ENCODE results near the gene HNRNPAB.

The HNRNPAB gene

DNA sequence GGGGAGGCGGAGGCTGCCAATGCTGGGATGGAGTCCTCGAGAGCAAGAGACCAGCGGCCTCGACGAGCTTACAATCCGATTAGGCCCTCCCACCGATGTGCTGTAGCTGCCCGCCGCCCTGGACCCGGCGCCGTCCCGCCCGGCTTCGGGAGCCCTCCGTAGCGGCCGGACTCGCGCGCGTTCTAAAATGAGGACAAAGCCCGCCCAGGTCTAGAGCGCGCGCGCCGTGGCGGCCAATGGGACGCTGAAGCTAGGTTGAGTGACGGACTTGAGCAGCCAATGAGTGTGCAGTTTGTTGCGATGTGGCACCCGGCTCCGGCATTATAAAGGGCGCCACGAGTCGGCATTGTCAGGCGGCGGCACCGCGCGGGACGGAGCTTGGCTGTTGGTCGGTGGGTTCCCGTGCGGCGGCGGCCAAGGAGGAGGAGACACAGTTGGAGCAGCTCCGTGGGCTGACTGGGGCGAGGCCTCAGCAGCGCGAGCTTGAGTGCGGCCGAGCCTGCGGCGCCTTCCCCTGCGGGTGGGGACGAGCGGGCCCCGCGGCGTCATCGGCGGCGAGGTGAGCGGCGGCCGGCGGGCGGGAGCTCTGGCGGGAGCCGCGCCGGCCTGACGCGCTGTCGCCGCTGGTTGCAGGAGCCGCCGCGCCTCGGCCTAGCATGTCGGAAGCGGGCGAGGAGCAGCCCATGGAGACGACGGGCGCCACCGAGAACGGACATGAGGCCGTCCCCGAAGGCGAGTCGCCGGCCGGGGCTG lies at the start of gene HNRNPAB:
TSS of gene HNRNPAB (plus strand) at position 352 of the 753 bp plus-strand sequence. CDS start at position 657, 305 bp downstream.
- peak; percentile 95 for DNase-seq (ENCODE audit: low spot score)
- H3K9me3 Mint-ChIP-seq: no peaks in the 10 kb centered on the region
- H3K27ac Mint-ChIP-seq: peak within 1 kb of the TSS; percentile 99
- peaks cover 42% of the 10 kb centered on the region for H3K36me3 Mint-ChIP-seq (ENCODE audit: low read depth)
- peaks cover 2% of the 10 kb centered on the region for H3K27me3 Mint-ChIP-seq (ENCODE audit: low read depth)
- peak within 1 kb of the TSS; percentile 99 for H3K4me3 Mint-ChIP-seq
- H3K4me1 Mint-ChIP-seq (ENCODE audit: low read depth): peaks cover 26% of the 10 kb centered on the region

- H3K4me3 Mint-ChIP-seq: no peak overlapping the region
- peaks cover 14% of the 10 kb centered on the region for H3K36me3 Mint-ChIP-seq (ENCODE audit: low read depth)
- no peaks in the 10 kb centered on the region for H3K27me3 Mint-ChIP-seq (ENCODE audit: low read depth)
- no peaks in the 10 kb centered on the region for H3K9me3 Mint-ChIP-seq
- DNase-seq (ENCODE audit: low spot score): no peak
- H3K27ac Mint-ChIP-seq: no peak overlapping the region
- peaks cover 17% of the 10 kb centered on the region for H3K4me1 Mint-ChIP-seq (ENCODE audit: low read depth)
Observed at GRCh38 chr5:178155065-178155464, 49.3 kb upstream of the HNRNPAB start.

- DNase-seq (ENCODE audit: low spot score): no peak
- H3K27me3 Mint-ChIP-seq (ENCODE audit: low read depth): peaks cover 17% of the 10 kb centered on the region
- no peaks in the 10 kb centered on the region for H3K9me3 Mint-ChIP-seq
- H3K27ac Mint-ChIP-seq: no peak overlapping the region
- H3K4me1 Mint-ChIP-seq (ENCODE audit: low read depth): peaks cover 6% of the 10 kb centered on the region
- no peak overlapping the region for H3K4me3 Mint-ChIP-seq
- H3K36me3 Mint-ChIP-seq (ENCODE audit: low read depth): no peaks in the 10 kb centered on the region
Observed at GRCh38 chr5:178160176-178160575, 44.2 kb upstream of the HNRNPAB start.

DNA sequence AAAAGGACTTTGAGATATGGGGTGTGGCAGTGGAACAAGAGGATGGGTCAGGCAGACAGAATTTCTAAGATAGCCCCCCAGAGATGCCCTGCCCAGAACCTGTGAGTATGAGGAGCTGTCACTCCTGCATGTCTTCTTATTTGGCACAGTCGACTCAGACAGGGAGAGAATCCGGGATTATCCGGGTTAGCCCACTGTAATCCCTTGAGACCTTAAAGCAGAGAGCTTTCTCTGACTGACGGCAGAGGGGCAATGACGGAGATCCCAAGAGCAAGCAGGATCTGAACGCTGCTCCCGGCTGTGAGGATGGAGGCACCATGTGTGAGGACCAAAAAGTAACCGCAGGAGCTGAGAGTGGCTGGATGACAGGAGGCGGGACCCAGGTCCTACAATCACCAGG lies 41.9 kb upstream of the HNRNPAB start:
- DNase-seq (ENCODE audit: low spot score): no peak
- Mint-ChIP-seq H3K27me3 (ENCODE audit: low read depth) (peaks cover 17% of the 10 kb centered on the region), H3K4me1 (ENCODE audit: low read depth) (peaks cover 6% of the 10 kb centered on the region), H3K27ac (no peak overlapping the region), H3K9me3 (no peaks in the 10 kb centered on the region), H3K36me3 (ENCODE audit: low read depth) (no peaks in the 10 kb centered on the region), H3K4me3 (no peak overlapping the region)

GRCh38 chr5:178163772-178164735 lies 40.3 kb upstream of the HNRNPAB start:
- Mint-ChIP-seq H3K9me3 (no peaks in the 10 kb centered on the region), H3K4me3 (peak overlapping the region; percentile 51), H3K27me3 (ENCODE audit: low read depth) (peaks cover 20% of the 10 kb centered on the region), H3K27ac (peak overlapping the region; percentile 31), H3K4me1 (ENCODE audit: low read depth) (peaks cover 6% of the 10 kb centered on the region), H3K36me3 (ENCODE audit: low read depth) (no peaks in the 10 kb centered on the region)
- DNase-seq (ENCODE audit: low spot score): peak; percentile 83

DNA sequence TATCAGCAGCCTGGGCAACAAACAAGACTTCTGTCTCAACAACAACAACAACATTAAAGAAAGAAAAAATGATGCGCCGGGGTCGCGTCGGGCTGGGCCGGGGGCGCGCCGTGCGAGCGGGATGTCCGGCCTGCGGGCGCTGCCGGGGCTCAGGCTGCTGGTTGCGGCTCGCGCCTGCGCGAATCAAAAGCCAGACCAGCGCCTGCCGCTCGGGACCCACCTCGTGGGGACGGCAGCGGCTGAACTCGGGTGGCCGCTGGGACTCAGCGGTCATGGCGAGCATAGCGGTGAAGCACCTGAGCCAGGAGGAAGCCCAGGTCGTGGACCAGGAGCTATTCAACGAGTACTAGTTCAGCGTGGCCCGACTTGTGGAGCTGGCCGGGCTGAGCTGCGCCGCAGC lies 38.8 kb upstream of the HNRNPAB start:
- no peaks in the 10 kb centered on the region for H3K36me3 Mint-ChIP-seq (ENCODE audit: low read depth)
- no peaks in the 10 kb centered on the region for H3K9me3 Mint-ChIP-seq
- peaks cover 6% of the 10 kb centered on the region for H3K4me1 Mint-ChIP-seq (ENCODE audit: low read depth)
- no peak overlapping the region for H3K4me3 Mint-ChIP-seq
- peaks cover 23% of the 10 kb centered on the region for H3K27me3 Mint-ChIP-seq (ENCODE audit: low read depth)
- no peak for DNase-seq (ENCODE audit: low spot score)
- H3K27ac Mint-ChIP-seq: no peak overlapping the region

DNA sequence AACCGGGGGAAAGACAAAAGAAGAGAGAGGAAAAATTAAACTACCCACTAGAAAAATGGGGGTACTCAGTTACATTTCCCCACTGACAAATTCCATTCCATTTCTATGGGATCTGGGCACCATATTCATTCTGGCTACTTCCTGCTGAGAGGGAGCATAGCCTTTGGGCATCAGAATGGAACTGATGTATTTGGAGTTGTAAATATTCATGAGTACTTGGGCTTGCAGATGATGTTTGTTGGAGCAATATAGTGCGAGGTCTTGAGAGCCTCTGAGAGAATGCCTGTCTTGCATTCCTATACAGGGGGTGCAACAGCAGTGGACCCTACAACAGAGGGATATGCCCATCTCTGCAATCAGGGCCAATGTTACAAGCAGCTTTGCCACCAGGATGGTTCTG lies 33.9 kb upstream of the HNRNPAB start:
- peaks cover 6% of the 10 kb centered on the region for H3K27me3 Mint-ChIP-seq (ENCODE audit: low read depth)
- H3K9me3 Mint-ChIP-seq: no peaks in the 10 kb centered on the region
- no peak for DNase-seq (ENCODE audit: low spot score)
- H3K4me3 Mint-ChIP-seq: no peak overlapping the region
- H3K4me1 Mint-ChIP-seq (ENCODE audit: low read depth): no peaks in the 10 kb centered on the region
- no peaks in the 10 kb centered on the region for H3K36me3 Mint-ChIP-seq (ENCODE audit: low read depth)
- no peak overlapping the region for H3K27ac Mint-ChIP-seq

DNA sequence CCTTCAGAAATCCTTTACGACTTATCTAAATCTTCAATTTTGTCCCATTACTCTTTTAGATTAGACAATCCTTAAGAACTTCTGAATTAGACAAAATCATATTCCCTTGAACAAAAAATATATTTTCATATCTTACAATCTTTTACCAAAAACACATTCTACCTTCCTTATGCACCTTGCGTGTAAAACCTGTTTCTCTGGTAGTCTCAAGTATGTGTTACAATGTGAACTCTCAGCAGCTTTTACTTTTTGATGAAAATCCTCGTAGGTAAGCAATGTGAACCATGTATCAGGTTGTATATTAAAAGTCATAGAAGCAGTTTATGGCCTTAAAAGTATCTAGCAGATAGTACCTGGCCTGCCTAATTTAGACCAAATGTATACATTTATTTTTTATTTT lies 29.9 kb upstream of the HNRNPAB start:
- Mint-ChIP-seq H3K27ac (no peak overlapping the region), H3K36me3 (ENCODE audit: low read depth) (no peaks in the 10 kb centered on the region), H3K9me3 (no peaks in the 10 kb centered on the region), H3K27me3 (ENCODE audit: low read depth) (peaks cover 1% of the 10 kb centered on the region), H3K4me3 (no peak overlapping the region), H3K4me1 (ENCODE audit: low read depth) (no peaks in the 10 kb centered on the region)
- DNase-seq (ENCODE audit: low spot score): no peak

GRCh38 chr5:178176791-178177190 lies 27.5 kb upstream of the HNRNPAB start:
- no peak for DNase-seq (ENCODE audit: low spot score)
- Mint-ChIP-seq H3K27ac (no peak overlapping the region), H3K4me3 (no peak overlapping the region), H3K36me3 (ENCODE audit: low read depth) (no peaks in the 10 kb centered on the region), H3K9me3 (no peaks in the 10 kb centered on the region), H3K4me1 (ENCODE audit: low read depth) (peaks cover 2% of the 10 kb centered on the region), H3K27me3 (ENCODE audit: low read depth) (no peaks in the 10 kb centered on the region)

DNA sequence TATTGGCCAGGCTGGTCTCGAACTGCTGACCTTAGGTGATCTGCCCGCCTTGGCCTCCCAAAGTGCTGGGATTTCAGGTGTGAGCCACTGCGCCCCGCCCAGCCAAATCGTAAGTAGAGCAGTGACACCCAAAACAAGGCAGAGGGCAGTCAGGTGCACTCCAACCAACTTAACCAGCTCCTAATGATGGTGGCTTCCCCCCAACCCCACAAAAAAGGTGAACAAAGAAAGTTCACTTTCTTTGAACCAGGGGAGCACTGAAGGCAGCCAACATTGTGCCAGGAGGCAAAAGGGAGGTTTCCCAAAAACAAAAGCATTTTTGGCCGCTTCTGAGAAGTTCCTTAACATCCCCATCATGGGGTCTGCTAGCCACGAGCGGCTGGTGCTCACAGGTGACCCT lies 26.8 kb upstream of the HNRNPAB start:
- no peaks in the 10 kb centered on the region for H3K9me3 Mint-ChIP-seq
- H3K36me3 Mint-ChIP-seq (ENCODE audit: low read depth): no peaks in the 10 kb centered on the region
- no peak overlapping the region for H3K4me3 Mint-ChIP-seq
- no peaks in the 10 kb centered on the region for H3K27me3 Mint-ChIP-seq (ENCODE audit: low read depth)
- H3K27ac Mint-ChIP-seq: no peak overlapping the region
- H3K4me1 Mint-ChIP-seq (ENCODE audit: low read depth): peaks cover 8% of the 10 kb centered on the region
- DNase-seq (ENCODE audit: low spot score): no peak

- Mint-ChIP-seq H3K4me3 (no peak overlapping the region), H3K36me3 (ENCODE audit: low read depth) (no peaks in the 10 kb centered on the region), H3K27ac (no peak overlapping the region), H3K9me3 (no peaks in the 10 kb centered on the region), H3K4me1 (ENCODE audit: low read depth) (peaks cover 8% of the 10 kb centered on the region), H3K27me3 (ENCODE audit: low read depth) (no peaks in the 10 kb centered on the region)
- DNase-seq (ENCODE audit: low spot score): no peak
Observed at GRCh38 chr5:178180141-178180863, 24.0 kb upstream of the HNRNPAB start.

- H3K27me3 Mint-ChIP-seq (ENCODE audit: low read depth): no peaks in the 10 kb centered on the region
- DNase-seq (ENCODE audit: low spot score): no peak
- no peak overlapping the region for H3K27ac Mint-ChIP-seq
- H3K36me3 Mint-ChIP-seq (ENCODE audit: low read depth): no peaks in the 10 kb centered on the region
- H3K9me3 Mint-ChIP-seq: no peaks in the 10 kb centered on the region
- H3K4me1 Mint-ChIP-seq (ENCODE audit: low read depth): peaks cover 8% of the 10 kb centered on the region
- H3K4me3 Mint-ChIP-seq: no peak overlapping the region
Observed at GRCh38 chr5:178182158-178182876, 22.0 kb upstream of the HNRNPAB start.

DNA sequence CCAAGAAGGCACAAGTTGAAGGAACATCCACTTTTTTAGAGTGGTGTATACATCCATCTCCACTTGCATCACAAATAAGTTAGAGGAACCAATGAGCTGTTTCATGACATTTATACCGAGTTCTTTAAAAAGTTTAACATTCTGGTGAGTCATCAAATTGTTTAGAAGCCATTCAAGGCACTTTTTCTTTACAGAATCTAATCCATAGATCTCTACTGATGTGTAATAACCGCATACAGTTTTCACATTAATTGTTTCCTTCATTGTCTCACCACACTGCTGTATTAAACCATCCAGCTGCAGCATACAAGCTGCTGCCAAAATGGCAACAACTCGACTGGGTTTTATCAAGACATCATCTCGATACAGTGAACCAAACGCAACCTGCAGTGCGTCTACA lies 17.9 kb upstream of the HNRNPAB start:
- H3K4me1 Mint-ChIP-seq (ENCODE audit: low read depth): peaks cover 6% of the 10 kb centered on the region
- no peaks in the 10 kb centered on the region for H3K9me3 Mint-ChIP-seq
- no peaks in the 10 kb centered on the region for H3K36me3 Mint-ChIP-seq (ENCODE audit: low read depth)
- no peak for DNase-seq (ENCODE audit: low spot score)
- no peak overlapping the region for H3K4me3 Mint-ChIP-seq
- no peaks in the 10 kb centered on the region for H3K27me3 Mint-ChIP-seq (ENCODE audit: low read depth)
- H3K27ac Mint-ChIP-seq: no peak overlapping the region

Measured in T-helper 2 cell treated with Interferon-gamma antibody and Interleukin-4, amounts not matched to agents 5 μg/mL and 100 μg/mL, for 36 hours (primary cell).